Psoas muscle (tissue), 8 donors: ENCODE results near the gene TWIST1. TPM values are rescaled to one million over a fixed set of nuclear protein-coding genes. Genes with fewer than 3 reads are reported as not detected.

Experiments used
- ATAC-seq, 4 donors: fragments of 200-7000 bp; cut with Tn5 transposase; one replicate each; pipeline ENCODE4 v1.9.1; 2020; ENCODE audit warnings: moderate library complexity in 3 of 4, mild to moderate bottlenecking in 2 of 4
- DNase-seq, 2 donors: peaks; one replicate each; pipeline ENCODE4 v3.0.0-alpha.2; 2020
- H3K27ac ChIP-seq: fragments of 200-600 bp; one replicate; pipeline ENCODE4 v1.8.0; 2022
- H3K27me3 ChIP-seq, 3 donors: fragments of 200-600 bp in 1 of 3; one replicate each; pipeline versions ENCODE4 v1.6.1 to v1.8.0; 2013 to 2022; ENCODE audit warnings: low read length in 2 of 3, mild to moderate bottlenecking in 2 of 3, moderate library complexity in 1 of 3; ENCODE audit not compliant: insufficient read depth in 3 of 3
- H3K36me3 ChIP-seq, 2 donors: fragments of 200-600 bp in 1 of 2; one replicate each; pipeline versions ENCODE4 v1.6.1 to v1.8.0; 2013 to 2022; ENCODE audit warnings: low read depth in 1 of 2, mild to moderate bottlenecking in 1 of 2, moderate library complexity in 1 of 2; ENCODE audit not compliant: insufficient read depth in 1 of 2
- H3K4me1 ChIP-seq: fragments of 200-600 bp; one replicate; pipeline ENCODE4 v1.8.0; 2022
- H3K4me3 ChIP-seq: fragments of 200-600 bp; one replicate; pipeline ENCODE4 v1.8.0; 2022; ENCODE audit warnings: mild to moderate bottlenecking
- H3K9me3 ChIP-seq: fragments of 200-600 bp; one replicate; pipeline ENCODE4 v1.8.0; 2022
- WGBS, 3 donors: extraction: QIAGEN DNeasy Blood & Tissue Kit; methylation state at CpG; one replicate each; pipeline versions ENCODE4 v1.1.6 to v1.1.7; 2013; 5-methylcytosine and 5-hydroxymethylcytosine counted together
- intact Hi-C, 2 donors: fragments of 100-400 bp; cut with DNase I; formaldehyde crosslinking; loops; one replicate each; pipeline versions ENCODE4 v1.11.0 to v1.14.2; 2022
- polyA plus RNA-seq, 3 donors: library from polyadenylated mRNA; stranded (reverse); fragments of 200-250 nt; gene quantifications; one replicate each; pipeline ENCODE4 v1.2.3, GENCODE V29; 2013
- total RNA-seq, 4 donors: library from RNA; stranded (reverse); fragmentation: NEBNext Ultra II Directional in 2 of 4; extraction: Animal tissue kit (Norgen Biotek cat#: 25700) in 2 of 4; gene quantifications; one replicate each; pipeline versions ENCODE4 v1.2.1 to v1.2.4, GENCODE V29; 2021 to 2023
- TF ChIP-seq, protein P1 (sequence below): fragments of 200-600 bp; IDR thresholded peaks from one replicate; pipeline ENCODE4 v1.8.0; 2022; ENCODE audit warnings: antibody characterized with exemption
- donor health status: healthy with polysubstance abuse.
- donor health status: DM: no; HTN: no; CAD: no; lungs with moderate emphysema.
- donor health status: Bipolar disorder and iron deficiency.
- donor health status: healthy.
- donor health status: DM: yes; HTN: yes; CAD: no.
- donor health status: DM: no; HTN: no; CAD: no.
- donor health status: DM: no; HTN: no; CAD: no.
- donor health status: DM: yes; HTN: yes; CAD: no.

The TWIST1 gene
- total and polyA plus RNA-seq, 7 donors = 0.20 to 1.1 (median 0.39) TPM; not detected in 1

DNA sequence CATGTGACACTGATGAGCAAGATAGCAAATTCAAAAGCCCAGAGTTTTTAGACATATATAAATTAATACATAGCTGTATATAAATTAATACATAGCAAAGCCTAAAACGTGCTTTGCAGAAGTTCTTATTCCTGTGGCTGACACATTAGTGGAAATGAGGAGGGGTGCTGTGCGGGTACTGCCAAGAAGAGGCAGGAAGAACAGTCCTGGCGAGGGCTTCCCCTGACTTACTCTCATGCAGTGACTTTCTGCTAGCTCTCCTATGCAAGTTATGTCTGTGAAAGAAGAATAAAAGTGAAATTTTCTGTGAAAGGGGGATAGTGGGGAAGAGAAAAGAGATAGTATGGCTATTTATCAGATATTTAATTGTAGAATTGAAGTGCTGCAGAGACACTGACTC, 27.6 kb downstream of the TWIST1 start:
- Histone ChIP-seq H3K36me3 (no peaks in the 10 kb centered on the region), H3K27ac (no peak overlapping the region), H3K4me3 (no peak overlapping the region), H3K9me3 (no peaks in the 10 kb centered on the region), H3K27me3 (peaks cover 0 to 7% (median 2%) of the 10 kb centered on the region in 3 donors), H3K4me1 (no peaks in the 10 kb centered on the region)
- intact Hi-C loops = no loop called here
- DNase-seq (no peak), ATAC-seq (no peak)
- TF ChIP-seq, protein P1, sequence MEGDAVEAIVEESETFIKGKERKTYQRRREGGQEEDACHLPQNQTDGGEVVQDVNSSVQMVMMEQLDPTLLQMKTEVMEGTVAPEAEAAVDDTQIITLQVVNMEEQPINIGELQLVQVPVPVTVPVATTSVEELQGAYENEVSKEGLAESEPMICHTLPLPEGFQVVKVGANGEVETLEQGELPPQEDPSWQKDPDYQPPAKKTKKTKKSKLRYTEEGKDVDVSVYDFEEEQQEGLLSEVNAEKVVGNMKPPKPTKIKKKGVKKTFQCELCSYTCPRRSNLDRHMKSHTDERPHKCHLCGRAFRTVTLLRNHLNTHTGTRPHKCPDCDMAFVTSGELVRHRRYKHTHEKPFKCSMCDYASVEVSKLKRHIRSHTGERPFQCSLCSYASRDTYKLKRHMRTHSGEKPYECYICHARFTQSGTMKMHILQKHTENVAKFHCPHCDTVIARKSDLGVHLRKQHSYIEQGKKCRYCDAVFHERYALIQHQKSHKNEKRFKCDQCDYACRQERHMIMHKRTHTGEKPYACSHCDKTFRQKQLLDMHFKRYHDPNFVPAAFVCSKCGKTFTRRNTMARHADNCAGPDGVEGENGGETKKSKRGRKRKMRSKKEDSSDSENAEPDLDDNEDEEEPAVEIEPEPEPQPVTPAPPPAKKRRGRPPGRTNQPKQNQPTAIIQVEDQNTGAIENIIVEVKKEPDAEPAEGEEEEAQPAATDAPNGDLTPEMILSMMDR = no peak
- 42 to 46% (median 46%) methylated on average over 3 of the region's 3 CpGs for WGBS, 3 donors

DNA sequence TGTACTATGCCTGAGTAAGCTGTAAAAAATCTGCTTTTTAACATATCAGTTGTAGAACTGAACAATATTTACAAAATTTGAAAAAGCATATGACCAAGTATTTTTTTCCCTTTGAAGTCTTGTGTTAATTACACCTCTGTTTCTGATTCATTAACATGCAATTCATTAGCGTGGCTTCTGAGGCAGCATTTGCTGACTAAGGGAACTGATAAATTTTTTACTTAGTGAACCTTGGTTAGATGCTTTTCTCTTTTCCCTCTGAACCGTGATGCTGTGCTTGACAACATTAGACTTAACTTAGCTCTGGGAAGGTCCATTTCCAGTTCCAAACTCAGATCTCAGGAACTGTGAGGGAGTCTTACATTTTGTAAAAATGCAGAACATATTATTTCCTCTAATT, 28.1 kb downstream of the TWIST1 start:
- peaks cover 0 to 7% (median 2%) of the 10 kb centered on the region in 3 donors for H3K27me3 ChIP-seq
- H3K27ac ChIP-seq = no peak overlapping the region
- H3K9me3 ChIP-seq = no peaks in the 10 kb centered on the region
- DNase-seq = no peak
- no peak for ATAC-seq
- intact Hi-C loops = no loop called here
- H3K4me3 ChIP-seq = no peak overlapping the region
- no peaks in the 10 kb centered on the region for H3K4me1 ChIP-seq
- TF ChIP-seq, protein P1 = no peak
- no peaks in the 10 kb centered on the region for H3K36me3 ChIP-seq
- 63 to 65% (median 64%) methylated on average over 2 of the region's 2 CpGs for WGBS, 3 donors

DNA sequence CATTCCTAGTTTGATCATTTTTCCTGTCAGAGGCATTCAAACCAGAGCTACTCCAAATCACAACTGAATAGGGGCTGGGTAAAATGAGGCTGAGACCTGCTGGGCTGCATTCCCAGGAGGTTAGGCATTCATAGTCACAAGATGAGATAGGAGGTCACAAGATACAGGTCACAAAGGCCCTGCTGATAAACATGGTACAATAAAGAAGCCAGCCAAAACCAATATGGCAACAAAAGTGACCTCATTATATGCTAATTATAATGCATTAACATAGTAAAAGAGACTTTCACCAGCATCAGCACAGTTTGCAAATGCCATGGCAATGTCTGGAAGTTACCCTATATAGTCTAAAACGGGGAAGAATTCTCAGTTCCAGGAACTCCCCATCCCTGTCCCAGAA, 37.3 kb downstream of the TWIST1 start:
- intact Hi-C loops = no loop called here
- no peaks in the 10 kb centered on the region for H3K36me3 ChIP-seq

DNA sequence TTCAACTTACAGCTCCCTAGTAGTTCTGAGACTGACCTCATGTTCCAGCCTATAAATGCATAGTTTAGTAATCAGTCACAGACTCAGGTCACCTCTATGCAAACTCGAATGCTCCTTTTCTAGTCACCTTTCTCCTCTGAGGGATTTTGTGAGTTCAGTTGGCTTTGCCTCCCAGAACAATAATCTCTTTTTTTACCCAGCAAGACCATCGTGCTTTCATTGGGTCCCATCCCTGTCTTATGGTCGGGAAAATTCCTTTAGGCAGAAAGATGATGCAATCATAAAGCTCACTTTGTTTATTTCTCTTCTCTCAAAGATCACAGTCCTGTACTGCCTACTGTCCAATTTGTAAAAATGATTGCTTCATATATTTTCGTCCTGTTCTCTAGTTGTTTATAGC, 38.4 kb downstream of the TWIST1 start:
- H3K4me1 ChIP-seq = no peaks in the 10 kb centered on the region
- DNase-seq (no peak), ATAC-seq (no peak)
- no peaks in the 10 kb centered on the region for H3K9me3 ChIP-seq
- intact Hi-C loops = no loop called here
- H3K27me3 ChIP-seq = no peaks in the 10 kb centered on the region
- TF ChIP-seq, protein P1 = no peak
- no peak overlapping the region for H3K27ac ChIP-seq
- WGBS, 3 donors = 47 to 52% (median 49%) methylated on average over 4 of the region's 4 CpGs
- H3K36me3 ChIP-seq = no peaks in the 10 kb centered on the region
- no peak overlapping the region for H3K4me3 ChIP-seq

More for the DNA sequence above, 37.3 kb downstream of the TWIST1 start:
- Histone ChIP-seq H3K27ac (no peak overlapping the region), H3K4me3 (no peak overlapping the region), H3K9me3 (no peaks in the 10 kb centered on the region), H3K4me1 (no peaks in the 10 kb centered on the region), H3K27me3 (no peaks in the 10 kb centered on the region)
- TF ChIP-seq, protein P1 = no peak
- ATAC-seq (no peak), DNase-seq (no peak)
- WGBS, 3 donors = 26 to 41% (median 31%) methylated on average over 1 of the region's 1 CpG

DNA sequence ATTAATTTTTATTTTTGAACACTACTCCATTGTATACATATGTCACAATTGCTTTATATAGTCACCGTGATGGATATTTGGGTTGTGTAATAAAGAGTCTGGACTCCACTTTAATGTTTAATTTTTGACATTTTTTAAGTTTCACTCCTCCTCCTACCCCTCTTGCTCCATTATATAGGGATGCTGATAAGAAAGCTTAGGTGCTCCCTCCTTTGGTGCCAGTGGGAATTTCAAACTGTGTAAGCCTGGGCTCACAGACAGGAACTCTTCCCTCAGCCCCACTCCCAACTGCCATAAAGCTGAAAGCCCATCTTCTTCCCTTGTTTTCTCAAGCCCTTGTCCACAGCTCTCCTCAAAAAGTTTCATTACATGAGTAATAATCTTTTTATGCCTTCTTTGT, 47.6 kb downstream of the TWIST1 start:
- 64 to 81% (median 64%) methylated on average over 1 of the region's 1 CpG for WGBS, 3 donors
- no peak overlapping the region for H3K4me3 ChIP-seq
- intact Hi-C loops = no loop called here
- ATAC-seq = no peak
- no peaks in the 10 kb centered on the region for H3K36me3 ChIP-seq
- no peak overlapping the region for H3K27ac ChIP-seq
- H3K27me3 ChIP-seq = no peaks in the 10 kb centered on the region
- no peaks in the 10 kb centered on the region for H3K4me1 ChIP-seq
- TF ChIP-seq, protein P1 = no peak
- H3K9me3 ChIP-seq = no peaks in the 10 kb centered on the region
- DNase-seq = no peak
